HG03097 (cell line): ENCODE measurements around the gene LCTL.

ENCODE experiments used
- ATAC-seq: cut with Tn5 transposase; IDR thresholded peaks from one replicate; pipeline ENCODE4 v1.9.1; 2021; ENCODE audit not compliant: unreplicated experiment, low FRiP score

Gene LCTL, protein sequence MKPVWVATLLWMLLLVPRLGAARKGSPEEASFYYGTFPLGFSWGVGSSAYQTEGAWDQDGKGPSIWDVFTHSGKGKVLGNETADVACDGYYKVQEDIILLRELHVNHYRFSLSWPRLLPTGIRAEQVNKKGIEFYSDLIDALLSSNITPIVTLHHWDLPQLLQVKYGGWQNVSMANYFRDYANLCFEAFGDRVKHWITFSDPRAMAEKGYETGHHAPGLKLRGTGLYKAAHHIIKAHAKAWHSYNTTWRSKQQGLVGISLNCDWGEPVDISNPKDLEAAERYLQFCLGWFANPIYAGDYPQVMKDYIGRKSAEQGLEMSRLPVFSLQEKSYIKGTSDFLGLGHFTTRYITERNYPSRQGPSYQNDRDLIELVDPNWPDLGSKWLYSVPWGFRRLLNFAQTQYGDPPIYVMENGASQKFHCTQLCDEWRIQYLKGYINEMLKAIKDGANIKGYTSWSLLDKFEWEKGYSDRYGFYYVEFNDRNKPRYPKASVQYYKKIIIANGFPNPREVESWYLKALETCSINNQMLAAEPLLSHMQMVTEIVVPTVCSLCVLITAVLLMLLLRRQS

GRCh38 chr15:66565741-66566144 lies at the start of gene LCTL:
Gene LCTL, minus strand, starts transcription at chr15:66565998. Its CDS starts 633 bp downstream, at chr15:66565365.
- ATAC-seq: no peak

DNA sequence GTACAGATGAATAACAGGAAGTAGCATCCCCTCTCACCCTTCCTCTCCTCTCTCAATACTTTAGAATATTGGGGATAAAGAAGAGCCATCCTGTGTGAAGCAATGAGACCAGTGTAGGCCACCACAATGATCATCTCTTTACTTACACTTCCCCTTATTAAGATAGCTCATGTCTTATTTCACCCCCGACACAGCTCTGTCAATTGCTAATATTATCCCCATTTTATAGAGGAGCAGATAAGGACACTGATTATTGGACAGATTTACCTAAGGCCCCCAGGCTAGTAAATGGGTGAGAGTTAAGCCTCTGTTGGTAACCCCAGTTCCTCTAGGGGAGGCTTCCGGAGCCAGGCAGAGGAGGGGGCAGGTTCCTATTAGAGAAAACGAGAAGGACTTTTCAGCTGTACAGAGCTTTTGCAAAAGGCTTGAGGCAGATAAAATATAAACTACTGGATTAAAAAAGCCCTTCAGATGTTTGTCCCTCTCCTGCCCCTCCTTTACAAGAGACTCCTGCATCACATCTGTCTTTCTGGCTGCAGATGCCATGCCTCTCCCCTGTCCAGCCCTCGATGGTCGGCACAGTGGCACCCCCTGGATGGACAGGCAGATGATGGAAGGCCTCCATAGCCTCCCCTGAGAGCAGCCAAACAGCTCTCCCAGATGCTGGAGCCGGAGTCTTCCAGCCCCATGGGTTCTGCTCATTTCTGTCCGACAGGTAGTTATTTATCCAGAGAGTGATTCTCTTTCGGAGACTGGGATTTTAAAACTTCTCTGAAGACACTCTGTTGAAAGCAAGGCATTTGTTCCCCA lies 49.4 kb upstream of the LCTL start:
- ATAC-seq: no peak

DNA sequence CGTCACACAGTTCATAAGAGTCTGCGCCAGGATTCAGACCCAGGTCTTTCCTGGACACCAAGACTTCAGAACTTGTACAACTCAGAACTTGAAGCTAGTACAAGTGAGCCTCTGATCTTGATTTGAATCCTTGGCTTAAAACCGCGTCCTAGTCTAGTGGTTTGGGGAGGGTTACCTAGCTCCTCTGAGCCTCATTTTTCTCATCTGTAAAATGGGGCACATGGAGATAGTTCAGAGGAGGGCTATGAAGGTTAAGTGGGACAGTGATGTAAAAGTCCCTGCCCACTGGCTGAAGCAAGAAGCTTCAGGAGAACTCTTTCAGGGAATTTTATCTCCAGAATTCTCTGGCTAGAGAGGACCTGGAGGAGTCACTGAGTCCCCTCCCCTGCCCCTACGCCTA lies 48.7 kb upstream of the LCTL start:
- no peak for ATAC-seq

DNA sequence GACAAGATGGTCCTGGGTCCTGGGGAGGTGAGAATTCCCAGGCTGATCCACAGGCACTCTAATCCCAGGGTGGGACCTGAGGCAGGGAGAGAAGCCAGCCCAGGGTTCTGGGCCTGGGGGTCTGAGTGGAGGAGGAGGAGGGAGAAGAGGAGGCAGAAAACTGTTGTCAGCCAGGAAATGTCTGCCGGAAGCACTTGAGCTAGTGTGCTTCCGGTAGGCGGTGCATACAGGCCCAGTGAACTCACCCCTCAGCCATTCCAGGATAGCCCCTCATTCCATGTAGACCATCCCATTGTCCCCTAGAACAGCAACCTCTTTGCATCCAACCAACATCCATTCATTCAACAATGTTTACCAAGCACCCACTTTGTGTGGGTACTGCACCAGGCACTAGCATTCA lies 47.9 kb upstream of the LCTL start:
- no peak for ATAC-seq

DNA sequence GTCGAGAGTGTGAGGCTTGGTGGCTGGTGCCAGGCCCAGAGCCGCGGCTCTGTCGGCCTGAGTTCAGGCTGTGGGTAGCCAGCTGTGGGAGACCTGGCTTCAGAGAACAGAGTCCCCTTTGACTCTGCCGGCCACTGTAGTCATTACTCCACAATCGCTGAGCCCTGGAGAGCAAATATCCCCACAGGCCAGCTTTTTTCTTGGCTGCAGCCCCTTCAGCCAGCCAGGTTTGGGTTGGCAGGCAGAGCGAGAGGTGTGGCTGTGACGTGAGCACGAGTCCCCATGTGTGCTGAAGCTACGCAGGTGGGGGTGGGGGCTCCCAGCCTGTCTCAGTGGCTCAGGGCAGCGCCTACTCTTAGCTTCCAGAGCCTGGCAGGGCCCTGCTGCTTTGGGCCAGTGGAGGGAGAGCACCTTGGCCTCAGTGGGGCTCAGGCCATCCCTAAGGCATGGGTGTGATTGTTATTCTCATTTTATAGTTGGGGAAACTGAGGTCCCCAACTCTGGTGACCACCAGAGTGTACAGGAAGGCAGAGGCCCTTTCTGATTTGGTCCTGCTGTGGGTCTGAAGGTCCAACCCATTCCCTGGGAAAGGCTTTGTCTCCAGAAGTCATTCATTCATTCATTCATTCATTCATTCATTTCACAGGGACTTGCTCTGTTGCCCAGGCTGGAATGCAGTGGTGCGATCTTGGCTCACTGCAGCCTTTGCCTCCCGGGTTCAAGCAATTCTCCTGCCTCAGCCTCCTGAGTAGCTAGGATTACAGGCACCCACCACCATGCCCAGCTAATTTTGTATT lies 45.7 kb upstream of the LCTL start:
- ATAC-seq: no peak

DNA sequence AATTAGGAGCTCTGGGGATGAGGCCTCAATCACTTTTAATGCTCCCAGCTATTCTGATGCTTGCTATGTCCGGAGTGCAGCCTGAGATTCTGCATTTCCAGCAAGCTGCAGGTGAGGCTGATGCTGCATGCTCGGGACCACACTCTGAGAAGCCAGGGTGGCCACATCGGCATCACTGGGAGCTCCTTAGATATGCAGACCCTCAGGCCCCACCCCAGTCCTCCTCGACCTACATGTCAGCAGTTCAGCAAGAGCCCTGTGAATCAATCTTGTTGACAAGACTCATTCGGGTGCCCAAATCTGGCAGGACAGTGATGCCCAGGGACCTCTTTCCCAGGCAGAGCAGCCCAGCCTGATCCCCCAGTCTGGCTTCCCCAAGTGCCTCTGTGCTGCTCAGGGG lies 44.1 kb upstream of the LCTL start:
- no peak for ATAC-seq

- ATAC-seq: no peak
These were observed 43.1 kb upstream of the LCTL start for GRCh38 chr15:66608881-66609280.

DNA sequence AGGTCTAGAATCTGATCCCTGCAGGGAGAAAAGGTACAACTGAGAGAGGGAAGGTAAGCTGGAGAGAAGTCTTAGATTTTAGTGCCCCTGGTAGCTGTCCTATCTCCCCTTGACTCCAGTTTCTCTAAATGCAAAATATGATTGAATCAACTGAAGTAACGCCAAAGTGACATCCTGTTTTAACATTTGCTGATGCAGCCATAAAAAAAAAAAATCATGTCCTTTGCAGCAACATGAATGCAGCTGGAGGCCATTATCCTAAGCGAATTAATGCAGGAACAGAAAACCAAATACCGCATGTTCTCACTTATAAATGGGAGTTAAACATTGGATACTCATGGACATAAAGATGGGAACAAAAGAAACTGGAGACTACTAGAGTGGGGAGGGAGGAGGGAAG lies 42.4 kb upstream of the LCTL start:
- ATAC-seq: no peak

DNA sequence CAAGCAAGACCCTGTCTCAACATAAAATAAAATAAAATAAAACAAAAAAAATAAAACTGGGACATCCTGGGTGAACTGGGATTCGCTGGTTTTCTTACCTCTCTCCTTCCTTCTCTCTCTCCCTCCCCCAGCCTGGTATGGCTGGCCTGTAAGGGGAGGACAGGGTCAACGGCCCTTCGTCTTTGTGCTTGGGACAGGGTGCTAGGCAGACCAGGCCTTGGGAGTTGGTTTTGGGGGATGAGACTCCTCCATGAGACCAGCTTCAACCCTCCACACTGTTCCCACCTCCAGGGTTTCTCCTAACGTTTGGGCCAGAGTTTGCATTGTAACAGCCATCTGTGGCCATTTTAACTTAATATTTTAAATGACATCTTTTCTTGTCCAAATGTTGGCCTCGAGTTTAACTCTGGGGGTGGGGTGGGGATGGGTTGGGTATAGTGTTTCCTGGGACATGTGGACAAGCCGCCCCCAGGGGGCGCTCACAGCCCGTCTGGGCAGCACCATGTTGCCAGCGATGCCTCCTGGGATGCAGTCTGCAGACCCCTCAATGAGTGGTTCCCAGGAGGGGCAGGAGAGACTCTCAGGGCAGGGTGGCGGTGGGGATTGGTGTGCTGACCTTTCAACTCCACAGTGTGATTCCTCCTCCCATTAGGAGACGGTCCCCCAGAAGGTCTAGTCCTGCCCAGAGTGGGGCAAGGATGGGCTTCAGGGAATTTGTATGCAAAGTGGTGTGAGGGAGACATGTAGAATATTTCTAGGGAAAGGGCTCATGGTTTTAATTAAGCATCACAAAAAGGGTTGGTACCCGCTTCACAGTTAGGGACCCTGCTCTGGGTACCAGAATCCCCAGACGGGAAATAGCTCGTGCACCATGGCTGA lies 37.7 kb upstream of the LCTL start:
- no peak for ATAC-seq

DNA sequence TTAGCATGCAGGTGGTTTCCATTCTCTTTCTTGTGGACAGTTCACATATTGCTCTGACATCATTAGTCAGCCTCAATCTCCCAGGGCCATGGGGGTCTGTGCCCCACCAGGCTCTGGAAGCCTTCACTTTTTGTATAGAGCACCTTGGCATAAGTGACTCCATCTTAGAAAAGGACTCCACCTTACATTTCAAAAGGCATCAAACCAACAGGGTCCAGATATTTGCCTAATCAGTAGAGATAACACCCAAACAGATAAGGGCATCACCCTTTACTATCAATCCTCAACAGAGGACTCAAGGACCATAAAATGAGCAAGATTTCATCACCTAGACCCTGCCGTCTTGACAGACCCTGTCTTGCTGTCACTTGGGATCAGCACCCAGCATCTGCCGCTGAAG lies 35.7 kb upstream of the LCTL start:
- ATAC-seq: no peak

GRCh38 chr15:66600240-66600627 lies 34.4 kb upstream of the LCTL start:
- ATAC-seq: no peak

- no peak for ATAC-seq
These were observed 33.9 kb upstream of the LCTL start for GRCh38 chr15:66599536-66600239.

- ATAC-seq: no peak
These were observed 32.5 kb upstream of the LCTL start for GRCh38 chr15:66598095-66598815.

DNA sequence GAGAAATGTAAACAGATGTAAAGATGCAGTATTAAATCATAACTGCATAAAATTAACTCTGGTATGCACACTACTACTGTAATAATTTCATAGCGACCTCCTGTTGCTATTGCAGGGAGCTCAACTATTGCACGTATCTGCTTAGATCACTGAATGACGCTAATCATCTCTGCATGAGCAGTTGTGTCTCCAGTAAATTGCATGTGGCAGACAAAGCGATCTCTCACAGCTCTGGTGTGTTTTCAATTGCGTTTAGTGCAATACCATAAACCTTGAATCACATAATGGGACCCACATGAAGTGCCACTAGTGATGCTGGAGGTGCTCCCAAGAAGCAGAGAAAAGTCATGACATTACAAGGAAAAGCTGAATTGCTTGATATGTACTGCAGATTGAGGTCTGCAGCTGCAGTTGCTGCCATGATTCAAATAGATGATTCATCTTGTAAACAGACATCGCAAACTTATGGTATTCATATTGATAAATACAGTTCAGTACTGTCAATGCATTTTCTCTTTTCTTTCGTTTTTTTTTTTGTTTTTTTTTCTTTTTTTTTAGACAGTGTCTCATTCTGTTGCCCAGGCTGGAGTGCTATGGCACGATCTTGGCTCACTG lies 30.2 kb upstream of the LCTL start:
- no peak for ATAC-seq

- ATAC-seq: no peak
These were observed 29.5 kb upstream of the LCTL start for GRCh38 chr15:66595332-66595731.

GRCh38 chr15:66594836-66595235 lies 29.0 kb upstream of the LCTL start:
- ATAC-seq: no peak

GRCh38 chr15:66594344-66594743 lies 28.5 kb upstream of the LCTL start:
- ATAC-seq: no peak

- no peak for ATAC-seq
These were observed 27.5 kb upstream of the LCTL start for GRCh38 chr15:66593219-66593780.
